Measurements from ENCODE around the gene SRGAP2C.
"Not testable (repeated sequence)": the region's sequence is repeated elsewhere in the genome, so short reads cannot be mapped to it uniquely, and the experiment has no call there.

Gene SRGAP2C

GRCh38 chr1:121226295-121226904 is 41.6 kb downstream of the SRGAP2C start:
- H3K4me3 ChIP-seq (ENCODE audit: low read length); DNase-seq; H3K27ac ChIP-seq (ENCODE audit: low read length); H2AFZ ChIP-seq (ENCODE audit: low read length); H3K79me2 ChIP-seq (ENCODE audit: low read length); H3K9me2 ChIP-seq (replicated peaks; ENCODE audit: insufficient read depth, low read length); H3F3A ChIP-seq (ENCODE audit: insufficient read depth, low read length); H3K9ac ChIP-seq (ENCODE audit: low read length); H4K20me1 ChIP-seq (ENCODE audit: insufficient read depth, low read length); H3K27me3 ChIP-seq (replicated peaks; ENCODE audit: insufficient read depth, low read length); H3K9me3 ChIP-seq (replicated peaks; ENCODE audit: insufficient read depth, low read length); H3K36me3 ChIP-seq (replicated peaks; ENCODE audit: insufficient read depth, low read length); H3K4me2 ChIP-seq (ENCODE audit: low read depth, low read length); H3K4me1 ChIP-seq (ENCODE audit: low read length): not testable (repeated sequence)

GRCh38 chr1:121226925-121227324 is 42.1 kb downstream of the SRGAP2C start:
- H3K4me2 ChIP-seq (ENCODE audit: low read depth, low read length); DNase-seq; H3K36me3 ChIP-seq (replicated peaks; ENCODE audit: insufficient read depth, low read length); H3K4me3 ChIP-seq (ENCODE audit: low read length); H4K20me1 ChIP-seq (ENCODE audit: insufficient read depth, low read length); H3K27me3 ChIP-seq (replicated peaks; ENCODE audit: insufficient read depth, low read length); H3K4me1 ChIP-seq (ENCODE audit: low read length); H3F3A ChIP-seq (ENCODE audit: insufficient read depth, low read length); H3K27ac ChIP-seq (ENCODE audit: low read length); H3K9ac ChIP-seq (ENCODE audit: low read length); H3K9me3 ChIP-seq (replicated peaks; ENCODE audit: insufficient read depth, low read length); H3K79me2 ChIP-seq (ENCODE audit: low read length); H2AFZ ChIP-seq (ENCODE audit: low read length); H3K9me2 ChIP-seq (replicated peaks; ENCODE audit: insufficient read depth, low read length): not testable (repeated sequence)

- H3K9me2 ChIP-seq (replicated peaks; ENCODE audit: insufficient read depth, low read length); H3K9me3 ChIP-seq (replicated peaks; ENCODE audit: insufficient read depth, low read length); H3K79me2 ChIP-seq (ENCODE audit: low read length); H4K20me1 ChIP-seq (ENCODE audit: insufficient read depth, low read length); H3K27me3 ChIP-seq (replicated peaks; ENCODE audit: insufficient read depth, low read length); H3K4me2 ChIP-seq (ENCODE audit: low read depth, low read length); DNase-seq; H3K4me3 ChIP-seq (ENCODE audit: low read length); H3K4me1 ChIP-seq (ENCODE audit: low read length); H3F3A ChIP-seq (ENCODE audit: insufficient read depth, low read length); H3K27ac ChIP-seq (ENCODE audit: low read length); H2AFZ ChIP-seq (ENCODE audit: low read length); H3K9ac ChIP-seq (ENCODE audit: low read length); H3K36me3 ChIP-seq (replicated peaks; ENCODE audit: insufficient read depth, low read length): not testable (repeated sequence)
These were observed 43.0 kb downstream of the SRGAP2C start for GRCh38 chr1:121227544-121228330.

GRCh38 chr1:121230636-121231035 is 45.9 kb downstream of the SRGAP2C start:
- not testable (repeated sequence) for H3K9me3 ChIP-seq (replicated peaks; ENCODE audit: insufficient read depth, low read length); H2AFZ ChIP-seq (ENCODE audit: low read length); H3K36me3 ChIP-seq (replicated peaks; ENCODE audit: insufficient read depth, low read length); H3F3A ChIP-seq (ENCODE audit: insufficient read depth, low read length); H3K79me2 ChIP-seq (ENCODE audit: low read length); H3K27me3 ChIP-seq (replicated peaks; ENCODE audit: insufficient read depth, low read length); H3K4me2 ChIP-seq (ENCODE audit: low read depth, low read length); H3K9me2 ChIP-seq (replicated peaks; ENCODE audit: insufficient read depth, low read length); H3K4me3 ChIP-seq (ENCODE audit: low read length); H3K27ac ChIP-seq (ENCODE audit: low read length); H4K20me1 ChIP-seq (ENCODE audit: insufficient read depth, low read length); H3K9ac ChIP-seq (ENCODE audit: low read length); DNase-seq; H3K4me1 ChIP-seq (ENCODE audit: low read length)

- not testable (repeated sequence) for H3K4me2 ChIP-seq (ENCODE audit: low read depth, low read length); H4K20me1 ChIP-seq (ENCODE audit: insufficient read depth, low read length); H3K9me3 ChIP-seq (replicated peaks; ENCODE audit: insufficient read depth, low read length); H3K27me3 ChIP-seq (replicated peaks; ENCODE audit: insufficient read depth, low read length); H3K36me3 ChIP-seq (replicated peaks; ENCODE audit: insufficient read depth, low read length); H3F3A ChIP-seq (ENCODE audit: insufficient read depth, low read length); DNase-seq; H3K4me1 ChIP-seq (ENCODE audit: low read length); H3K27ac ChIP-seq (ENCODE audit: low read length); H3K4me3 ChIP-seq (ENCODE audit: low read length); H3K9ac ChIP-seq (ENCODE audit: low read length); H3K9me2 ChIP-seq (replicated peaks; ENCODE audit: insufficient read depth, low read length); H2AFZ ChIP-seq (ENCODE audit: low read length); H3K79me2 ChIP-seq (ENCODE audit: low read length)
These were observed 47.8 kb downstream of the SRGAP2C start for GRCh38 chr1:121232445-121233125.

GRCh38 chr1:121234090-121234759 is 49.5 kb downstream of the SRGAP2C start:
- H3K4me2 ChIP-seq (ENCODE audit: low read depth, low read length); H3K4me1 ChIP-seq (ENCODE audit: low read length); H3K9me3 ChIP-seq (replicated peaks; ENCODE audit: insufficient read depth, low read length); H3K27ac ChIP-seq (ENCODE audit: low read length); H3K79me2 ChIP-seq (ENCODE audit: low read length); H3K9me2 ChIP-seq (replicated peaks; ENCODE audit: insufficient read depth, low read length); H3K9ac ChIP-seq (ENCODE audit: low read length); DNase-seq; H3F3A ChIP-seq (ENCODE audit: insufficient read depth, low read length); H3K27me3 ChIP-seq (replicated peaks; ENCODE audit: insufficient read depth, low read length); H3K4me3 ChIP-seq (ENCODE audit: low read length); H3K36me3 ChIP-seq (replicated peaks; ENCODE audit: insufficient read depth, low read length); H2AFZ ChIP-seq (ENCODE audit: low read length); H4K20me1 ChIP-seq (ENCODE audit: insufficient read depth, low read length): not testable (repeated sequence)

- not testable (repeated sequence) for DNase-seq; H3K9me3 ChIP-seq (replicated peaks; ENCODE audit: insufficient read depth, low read length); H4K20me1 ChIP-seq (ENCODE audit: insufficient read depth, low read length); H3K27me3 ChIP-seq (replicated peaks; ENCODE audit: insufficient read depth, low read length); H2AFZ ChIP-seq (ENCODE audit: low read length); H3K4me2 ChIP-seq (ENCODE audit: low read depth, low read length); H3K9me2 ChIP-seq (replicated peaks; ENCODE audit: insufficient read depth, low read length); H3F3A ChIP-seq (ENCODE audit: insufficient read depth, low read length); H3K27ac ChIP-seq (ENCODE audit: low read length); H3K9ac ChIP-seq (ENCODE audit: low read length); H3K4me3 ChIP-seq (ENCODE audit: low read length); H3K36me3 ChIP-seq (replicated peaks; ENCODE audit: insufficient read depth, low read length); H3K4me1 ChIP-seq (ENCODE audit: low read length); H3K79me2 ChIP-seq (ENCODE audit: low read length)
These were observed 53.6 kb downstream of the SRGAP2C start for GRCh38 chr1:121238384-121238783.
